GM06990 (cell line): Measurements from ENCODE around the gene SEZ6.

ENCODE experiments used
- DNase-seq: peaks from one replicate; pipeline ENCODE4 v3.0.0-alpha.2; 2011; ENCODE audit not compliant: insufficient read length; ENCODE audit errors: extremely low read depth
- H3K27me3 ChIP-seq: replicated peaks from 2 replicates; pipeline ENCODE4 v1.6.0; 2011; ENCODE audit warnings: low read length; ENCODE audit not compliant: control insufficient read depth, insufficient read depth
- H3K36me3 ChIP-seq: 2 replicates; pipeline ENCODE4 v1.5.1; 2011; ENCODE audit warnings: low read length; ENCODE audit not compliant: control insufficient read depth, insufficient read depth
- H3K4me3 ChIP-seq: replicated peaks from 2 replicates; pipeline ENCODE4 v1.5.1; 2011; ENCODE audit warnings: low read depth, mild to moderate bottlenecking, control low read depth, low read length
- TF ChIP-seq, protein P1 (sequence below): IDR thresholded peaks from 2 replicates; pipeline ENCODE4 v1.5.1; 2011; ENCODE audit warnings: low read length, control low read depth, mild to moderate bottlenecking, inconsistent platforms; ENCODE audit not compliant: insufficient read depth, poor library complexity, severe bottlenecking

SEZ6 gene

GRCh38 chr17:29032857-29033197 lies 27.0 kb upstream of the SEZ6 start:
- TF ChIP-seq, protein P1, sequence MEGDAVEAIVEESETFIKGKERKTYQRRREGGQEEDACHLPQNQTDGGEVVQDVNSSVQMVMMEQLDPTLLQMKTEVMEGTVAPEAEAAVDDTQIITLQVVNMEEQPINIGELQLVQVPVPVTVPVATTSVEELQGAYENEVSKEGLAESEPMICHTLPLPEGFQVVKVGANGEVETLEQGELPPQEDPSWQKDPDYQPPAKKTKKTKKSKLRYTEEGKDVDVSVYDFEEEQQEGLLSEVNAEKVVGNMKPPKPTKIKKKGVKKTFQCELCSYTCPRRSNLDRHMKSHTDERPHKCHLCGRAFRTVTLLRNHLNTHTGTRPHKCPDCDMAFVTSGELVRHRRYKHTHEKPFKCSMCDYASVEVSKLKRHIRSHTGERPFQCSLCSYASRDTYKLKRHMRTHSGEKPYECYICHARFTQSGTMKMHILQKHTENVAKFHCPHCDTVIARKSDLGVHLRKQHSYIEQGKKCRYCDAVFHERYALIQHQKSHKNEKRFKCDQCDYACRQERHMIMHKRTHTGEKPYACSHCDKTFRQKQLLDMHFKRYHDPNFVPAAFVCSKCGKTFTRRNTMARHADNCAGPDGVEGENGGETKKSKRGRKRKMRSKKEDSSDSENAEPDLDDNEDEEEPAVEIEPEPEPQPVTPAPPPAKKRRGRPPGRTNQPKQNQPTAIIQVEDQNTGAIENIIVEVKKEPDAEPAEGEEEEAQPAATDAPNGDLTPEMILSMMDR, result no peak
- H3K27me3 ChIP-seq, result no peaks in the 10 kb centered on the region; the same call in 1 of the 2 replicates
- no peak for DNase-seq
- no peaks in the 10 kb centered on the region for H3K36me3 ChIP-seq
- no peak overlapping the region for H3K4me3 ChIP-seq

GRCh38 chr17:29032013-29032856 lies 26.4 kb upstream of the SEZ6 start:
- Histone ChIP-seq H3K4me3 (no peak overlapping the region), H3K36me3 (no peaks in the 10 kb centered on the region), H3K27me3 (no peaks in the 10 kb centered on the region; the same call in none of the 2 replicates)
- TF ChIP-seq, protein P1, result no peak
- no peak for DNase-seq

DNA sequence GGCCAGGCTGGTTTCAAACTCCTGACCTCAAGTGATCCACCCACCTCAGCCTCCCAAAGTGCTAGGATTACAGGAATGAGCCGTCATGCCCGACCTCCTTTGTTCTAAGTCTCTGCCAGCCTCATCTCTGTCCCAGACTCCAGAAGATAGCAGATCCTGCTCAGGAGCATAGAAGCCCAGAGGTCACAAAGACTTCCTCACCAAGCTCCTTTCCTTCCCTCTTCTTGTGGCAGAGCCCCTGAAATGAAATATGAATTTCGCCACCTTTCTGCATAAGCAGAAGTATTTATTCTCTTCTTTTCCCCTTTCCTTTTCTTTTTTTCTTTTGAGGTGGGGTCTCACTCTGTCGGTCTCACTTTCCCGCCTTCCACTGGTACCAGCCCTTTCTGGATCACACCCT lies 25.7 kb upstream of the SEZ6 start:
- H3K4me3 ChIP-seq, result no peak overlapping the region
- DNase-seq, result no peak
- TF ChIP-seq, protein P1, result no peak
- no peaks in the 10 kb centered on the region for H3K36me3 ChIP-seq
- no peaks in the 10 kb centered on the region; the same call in none of the 2 replicates for H3K27me3 ChIP-seq

- TF ChIP-seq, protein P1, result no peak
- H3K4me3 ChIP-seq, result no peak overlapping the region
- H3K36me3 ChIP-seq, result no peaks in the 10 kb centered on the region
- H3K27me3 ChIP-seq, result peaks cover 1% of the 10 kb centered on the region; the same call in 1 of the 2 replicates
- DNase-seq, result no peak
Measured at GRCh38 chr17:29024316-29024952, 18.6 kb upstream of the SEZ6 start.

DNA sequence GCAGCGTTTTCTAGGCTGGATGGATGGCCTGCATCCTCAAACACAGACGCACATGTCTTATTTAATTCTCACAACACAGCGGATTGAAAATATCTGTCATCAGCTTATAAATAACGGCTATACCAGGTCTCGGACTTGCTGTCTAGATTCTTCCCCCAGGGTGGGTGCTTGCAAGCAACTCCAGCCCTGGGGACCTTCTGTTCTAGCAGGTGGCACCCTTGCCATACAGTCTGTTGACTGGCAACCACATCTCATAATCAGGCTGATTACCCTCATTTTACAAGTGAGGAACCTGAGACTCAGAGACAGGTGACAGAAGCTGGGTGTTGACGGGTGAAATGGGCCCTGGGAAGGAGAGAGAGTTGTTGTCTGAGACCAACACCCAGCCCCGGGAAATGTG lies 16.2 kb upstream of the SEZ6 start:
- Histone ChIP-seq H3K36me3 (no peaks in the 10 kb centered on the region), H3K4me3 (no peak overlapping the region), H3K27me3 (peaks cover 1% of the 10 kb centered on the region; the same call in 1 of the 2 replicates)
- DNase-seq, result no peak
- TF ChIP-seq, protein P1, result no peak
